ENCODE data around the gene SETSIP.

SETSIP gene

GRCh38 chr1:92117526-92117925, 42.3 kb upstream of the SETSIP start:
- Histone ChIP-seq H4K20me1 (ENCODE audit: insufficient read depth, low read length) (no peaks in the 10 kb centered on the region), H3K4me3 (ENCODE audit: low read length) (no peak overlapping the region), H3K27ac (ENCODE audit: low read length) (no peak overlapping the region), H2AFZ (ENCODE audit: low read length) (no peak overlapping the region), H3K4me2 (ENCODE audit: low read depth, low read length) (no peak overlapping the region), H3K9ac (ENCODE audit: low read length) (no peak overlapping the region), H3K36me3 (replicated peaks; ENCODE audit: insufficient read depth, low read length) (no peaks in the 10 kb centered on the region), H3K4me1 (ENCODE audit: low read length) (no peaks in the 10 kb centered on the region), H3K9me3 (replicated peaks; ENCODE audit: insufficient read depth, low read length) (no peaks in the 10 kb centered on the region), H3F3A (ENCODE audit: insufficient read depth, low read length) (no peaks in the 10 kb centered on the region), H3K27me3 (replicated peaks; ENCODE audit: insufficient read depth, low read length) (no peaks in the 10 kb centered on the region), H3K79me2 (ENCODE audit: low read length) (no peaks in the 10 kb centered on the region), H3K9me2 (replicated peaks; ENCODE audit: insufficient read depth, low read length) (no peaks in the 10 kb centered on the region)
- no peak for TF ChIP-seq CTCF (IDR thresholded peaks at IDR 0.05; ENCODE audit: low read length)
- no peak for TF ChIP-seq EZH2 (optimal IDR thresholded peaks at IDR 0.05; ENCODE audit: low read depth, low read length)
- no peak for TF ChIP-seq EZH2phosphoT487 (IDR thresholded peaks at IDR 0.05; ENCODE audit: low read length)
- peak; percentile 7 for DNase-seq

- H3K27ac ChIP-seq (ENCODE audit: low read length) = no peak overlapping the region
Measured at GRCh38 chr1:92108631-92109030, 33.4 kb upstream of the SETSIP start.

GRCh38 chr1:92105546-92106081, 30.4 kb upstream of the SETSIP start:
- no peaks in the 10 kb centered on the region for H3F3A ChIP-seq (ENCODE audit: insufficient read depth, low read length)
- H3K9ac ChIP-seq (ENCODE audit: low read length) = no peak overlapping the region

More at GRCh38 chr1:92108631-92109030, 33.4 kb upstream of the SETSIP start:
- Histone ChIP-seq H3F3A (ENCODE audit: insufficient read depth, low read length) (no peaks in the 10 kb centered on the region), H3K27me3 (replicated peaks; ENCODE audit: insufficient read depth, low read length) (no peaks in the 10 kb centered on the region), H2AFZ (ENCODE audit: low read length) (no peak overlapping the region), H3K4me1 (ENCODE audit: low read length) (no peaks in the 10 kb centered on the region), H3K4me2 (ENCODE audit: low read depth, low read length) (no peak overlapping the region), H3K9me2 (replicated peaks; ENCODE audit: insufficient read depth, low read length) (no peaks in the 10 kb centered on the region), H3K36me3 (replicated peaks; ENCODE audit: insufficient read depth, low read length) (no peaks in the 10 kb centered on the region), H3K4me3 (ENCODE audit: low read length) (no peak overlapping the region), H4K20me1 (ENCODE audit: insufficient read depth, low read length) (no peaks in the 10 kb centered on the region), H3K9ac (ENCODE audit: low read length) (no peak overlapping the region), H3K9me3 (replicated peaks; ENCODE audit: insufficient read depth, low read length) (no peaks in the 10 kb centered on the region), H3K79me2 (ENCODE audit: low read length) (no peaks in the 10 kb centered on the region)
- TF ChIP-seq EZH2phosphoT487 (IDR thresholded peaks at IDR 0.05; ENCODE audit: low read length) (no peak), CTCF (IDR thresholded peaks at IDR 0.05; ENCODE audit: low read length) (no peak), EZH2 (optimal IDR thresholded peaks at IDR 0.05; ENCODE audit: low read depth, low read length) (no peak)
- DNase-seq = no peak

More at GRCh38 chr1:92105546-92106081, 30.4 kb upstream of the SETSIP start:
- no peaks in the 10 kb centered on the region for H3K9me2 ChIP-seq (replicated peaks; ENCODE audit: insufficient read depth, low read length)
- no peak overlapping the region for H3K27ac ChIP-seq (ENCODE audit: low read length)
- no peaks in the 10 kb centered on the region for H4K20me1 ChIP-seq (ENCODE audit: insufficient read depth, low read length)
- H3K4me3 ChIP-seq (ENCODE audit: low read length) = no peak overlapping the region
- TF ChIP-seq EZH2 (optimal IDR thresholded peaks at IDR 0.05; ENCODE audit: low read depth, low read length) = no peak
- no peak for TF ChIP-seq CTCF (IDR thresholded peaks at IDR 0.05; ENCODE audit: low read length)
- no peak for TF ChIP-seq EZH2phosphoT487 (IDR thresholded peaks at IDR 0.05; ENCODE audit: low read length)
- H3K4me2 ChIP-seq (ENCODE audit: low read depth, low read length) = no peak overlapping the region
- H3K9me3 ChIP-seq (replicated peaks; ENCODE audit: insufficient read depth, low read length) = no peaks in the 10 kb centered on the region
- H2AFZ ChIP-seq (ENCODE audit: low read length) = no peak overlapping the region
- DNase-seq = no peak
- no peaks in the 10 kb centered on the region for H3K4me1 ChIP-seq (ENCODE audit: low read length)
- H3K36me3 ChIP-seq (replicated peaks; ENCODE audit: insufficient read depth, low read length) = no peaks in the 10 kb centered on the region
- H3K79me2 ChIP-seq (ENCODE audit: low read length) = no peaks in the 10 kb centered on the region
- H3K27me3 ChIP-seq (replicated peaks; ENCODE audit: insufficient read depth, low read length) = no peaks in the 10 kb centered on the region

Data from MM.1S (cell line).